GM12865 (cell line): ENCODE data around the gene PDLIM7.
A peak's percentile ranks its signal among the peaks of the same experiment; 100 is the strongest.

Experiments
- DNase-seq: peaks from one replicate; pipeline ENCODE4 v3.0.0; 2010; ENCODE audit warnings: low read depth
- H3K4me3 ChIP-seq: 2 replicates; pipeline ENCODE4 v1.5.1; 2011; ENCODE audit warnings: mild to moderate bottlenecking, low read depth, low read length, control low read depth
- CTCF ChIP-seq: IDR thresholded peaks from 2 replicates; pipeline ENCODE4 v1.5.1; 2011; ENCODE audit warnings: low read length, control low read depth, low read depth, inconsistent platforms; ENCODE audit not compliant: insufficient read depth; ENCODE audit errors: missing control alignments

PDLIM7 gene

GRCh38 chr5:177457852-177458681 lies 39.3 kb downstream of the PDLIM7 start:
- TF ChIP-seq CTCF, result no peak
- H3K4me3 ChIP-seq, result no peak overlapping the region
- DNase-seq, result no peak

GRCh38 chr5:177456976-177457851 lies 40.2 kb downstream of the PDLIM7 start:
- peak; percentile 96 for DNase-seq
- peak; percentile 59 for TF ChIP-seq CTCF
- H3K4me3 ChIP-seq, result no peak overlapping the region

GRCh38 chr5:177456591-177456964 lies 40.8 kb downstream of the PDLIM7 start:
- H3K4me3 ChIP-seq, result no peak overlapping the region
- TF ChIP-seq CTCF, result no peak

GRCh38 chr5:177455661-177456590 lies 41.5 kb downstream of the PDLIM7 start:
- peak overlapping the region; percentile 51 for H3K4me3 ChIP-seq
- TF ChIP-seq CTCF, result peak; percentile 95
- peak; percentile 96 for DNase-seq

More at GRCh38 chr5:177456591-177456964, 40.8 kb downstream of the PDLIM7 start:
- no peak for DNase-seq

- peak; percentile 82 for TF ChIP-seq CTCF
- peak; percentile 93 for DNase-seq
- H3K4me3 ChIP-seq, result peak overlapping the region; percentile 51
Measured at GRCh38 chr5:177455036-177455660, 42.3 kb downstream of the PDLIM7 start.
